ENCODE results near the gene TMEM119.

The TMEM119 gene

GRCh38 chr12:108630481-108631207 lies 32.8 kb upstream of the TMEM119 start:
- no peak overlapping the region for H3K4me3 ChIP-seq (ENCODE audit: low read length)
- TF ChIP-seq, protein P1, sequence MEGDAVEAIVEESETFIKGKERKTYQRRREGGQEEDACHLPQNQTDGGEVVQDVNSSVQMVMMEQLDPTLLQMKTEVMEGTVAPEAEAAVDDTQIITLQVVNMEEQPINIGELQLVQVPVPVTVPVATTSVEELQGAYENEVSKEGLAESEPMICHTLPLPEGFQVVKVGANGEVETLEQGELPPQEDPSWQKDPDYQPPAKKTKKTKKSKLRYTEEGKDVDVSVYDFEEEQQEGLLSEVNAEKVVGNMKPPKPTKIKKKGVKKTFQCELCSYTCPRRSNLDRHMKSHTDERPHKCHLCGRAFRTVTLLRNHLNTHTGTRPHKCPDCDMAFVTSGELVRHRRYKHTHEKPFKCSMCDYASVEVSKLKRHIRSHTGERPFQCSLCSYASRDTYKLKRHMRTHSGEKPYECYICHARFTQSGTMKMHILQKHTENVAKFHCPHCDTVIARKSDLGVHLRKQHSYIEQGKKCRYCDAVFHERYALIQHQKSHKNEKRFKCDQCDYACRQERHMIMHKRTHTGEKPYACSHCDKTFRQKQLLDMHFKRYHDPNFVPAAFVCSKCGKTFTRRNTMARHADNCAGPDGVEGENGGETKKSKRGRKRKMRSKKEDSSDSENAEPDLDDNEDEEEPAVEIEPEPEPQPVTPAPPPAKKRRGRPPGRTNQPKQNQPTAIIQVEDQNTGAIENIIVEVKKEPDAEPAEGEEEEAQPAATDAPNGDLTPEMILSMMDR (conservative IDR thresholded peaks at IDR 0.05; ENCODE audit: low read length), result no peak
- peak; percentile 77 for DNase-seq (ENCODE audit: low read depth)

GRCh38 chr12:108629824-108630476 lies 32.1 kb upstream of the TMEM119 start:
- TF ChIP-seq, protein P1 (conservative IDR thresholded peaks at IDR 0.05; ENCODE audit: low read length), result no peak
- H3K4me3 ChIP-seq (ENCODE audit: low read length), result no peak overlapping the region
- peak; percentile 81 for DNase-seq (ENCODE audit: low read depth)

DNA sequence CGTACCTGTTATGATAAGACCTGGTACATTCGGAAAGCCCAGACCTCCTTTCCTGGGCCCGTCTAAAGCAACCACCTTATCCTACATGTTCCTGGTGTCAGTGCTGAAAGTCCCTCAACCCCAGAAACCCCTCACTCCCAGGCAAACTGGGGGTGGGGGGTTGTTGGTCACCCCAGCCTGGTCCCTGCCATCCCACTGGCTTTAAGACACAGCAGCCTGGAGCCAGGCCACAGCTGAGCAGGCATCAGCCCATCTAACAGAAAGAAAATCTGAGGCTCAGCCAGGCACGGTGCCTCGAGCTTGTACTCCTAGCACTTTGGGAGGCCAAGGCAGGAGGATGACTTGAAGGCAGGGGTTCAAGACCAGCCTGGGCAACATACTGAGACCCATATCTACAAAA lies 31.3 kb upstream of the TMEM119 start:
- no peak overlapping the region for H3K4me3 ChIP-seq (ENCODE audit: low read length)
- TF ChIP-seq, protein P1 (conservative IDR thresholded peaks at IDR 0.05; ENCODE audit: low read length), result no peak
- DNase-seq (ENCODE audit: low read depth), result no peak

- no peak for DNase-seq (ENCODE audit: low read depth)
- H3K4me3 ChIP-seq (ENCODE audit: low read length), result no peak overlapping the region
- TF ChIP-seq, protein P1 (conservative IDR thresholded peaks at IDR 0.05; ENCODE audit: low read length), result no peak
Observed at GRCh38 chr12:108627134-108627920, 29.4 kb upstream of the TMEM119 start.

DNA sequence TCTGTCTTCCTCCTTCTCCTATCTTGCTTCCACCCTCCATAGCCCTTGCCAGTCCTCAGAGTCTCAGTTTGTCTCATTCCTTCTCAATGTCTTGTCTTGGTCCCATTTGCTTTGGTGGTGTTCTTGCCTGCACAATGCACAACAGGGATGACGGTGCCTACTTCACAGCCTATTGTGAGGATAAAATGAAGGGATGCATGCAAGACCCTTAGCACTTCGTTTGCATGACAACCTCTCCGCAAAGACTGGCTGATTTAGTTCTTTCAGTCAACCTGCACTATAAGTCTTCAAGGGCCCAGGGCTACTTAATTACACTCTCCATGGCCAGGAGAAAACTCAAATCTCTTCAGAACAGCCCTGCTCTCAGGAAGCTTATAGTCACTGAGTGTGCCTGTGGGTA lies 27.3 kb upstream of the TMEM119 start:
- DNase-seq (ENCODE audit: low read depth), result no peak
- no peak overlapping the region for H3K4me3 ChIP-seq (ENCODE audit: low read length)
- TF ChIP-seq, protein P1 (conservative IDR thresholded peaks at IDR 0.05; ENCODE audit: low read length), result no peak

DNA sequence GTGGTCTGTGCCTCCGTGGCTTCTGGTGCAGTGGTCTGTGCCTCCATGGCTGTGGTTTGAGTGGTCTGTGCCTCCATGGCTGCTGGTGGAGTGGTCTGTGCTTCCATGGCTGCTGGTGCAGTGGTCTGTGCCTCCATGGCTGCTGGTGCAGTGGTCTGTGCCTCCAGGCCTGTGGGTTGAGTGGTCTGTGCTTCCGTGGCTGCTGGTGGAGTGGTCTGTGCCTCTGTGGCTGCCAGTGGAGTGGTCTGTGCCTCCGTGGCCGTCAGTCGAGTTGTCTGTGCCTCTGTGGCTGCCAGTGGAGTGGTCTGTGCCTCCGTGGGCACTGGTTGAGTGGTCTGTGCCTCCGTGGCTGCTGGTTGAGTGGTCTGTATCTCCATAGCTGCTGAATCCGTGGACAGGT lies 25.7 kb upstream of the TMEM119 start:
- TF ChIP-seq, protein P1 (conservative IDR thresholded peaks at IDR 0.05; ENCODE audit: low read length), result no peak
- H3K4me3 ChIP-seq (ENCODE audit: low read length), result no peak overlapping the region
- no peak for DNase-seq (ENCODE audit: low read depth)

All from AG10803 (cell line).